Heart left ventricle (tissue), 13 donors: Measurements from ENCODE around the gene PRSS16.

Experiments
- POLR2A ChIP-seq, 2 donors: fragments of 450-650 bp; IDR thresholded peaks; one replicate each; pipeline ENCODE4 v1.6.1; 2017; ENCODE audit warnings: antibody characterized with exemption in 2 of 2, mild to moderate bottlenecking in 2 of 2, moderate library complexity in 2 of 2
- TF ChIP-seq, protein P1 (sequence below), 12 donors: fragments of 200-600 bp; sonication (generic) in 4 of 12; IDR thresholded peaks; one replicate each; pipeline versions ENCODE4 v1.5.0 to v1.8.0; 2018 to 2022; ENCODE audit warnings: antibody characterized with exemption in 12 of 12, mild to moderate bottlenecking in 5 of 12
- donor health status: ischemic (EF 13 %, LVEDD 7.1; RV severe dilation, severe dysfunction).
- donor health status: DM: no; HTN: yes; CAD: no.
- donor health status: DM: no; HTN: no; CAD: no.
- donor health status: ischemic (EF 25% LVEDD 6.9; RV normal size, moderate dysfunction).
- donor health status: ischemic (EF 25% LVEDD 5.7; RV mildly dilated, moderate dysfunction).
- donor health status: ischemic (EF 35%, LVEDD 5.7; RV mildly dilated, moderate dysfunction).
- donor health status: nonischemic (EF 11% LVEDD 7.7; RV severe dilation, severe dysfunction).
- donor health status: DM: yes; HTN: yes; CAD: no.
- donor health status: PGD.
- donor health status: ischemic (EF 29% LVEDD 5.4; RV normal size, mild dysfunction).
- donor health status: nonischemic (EF 23%, LVEDD 6.1; RV moderate dilation, normal function).

DNA sequence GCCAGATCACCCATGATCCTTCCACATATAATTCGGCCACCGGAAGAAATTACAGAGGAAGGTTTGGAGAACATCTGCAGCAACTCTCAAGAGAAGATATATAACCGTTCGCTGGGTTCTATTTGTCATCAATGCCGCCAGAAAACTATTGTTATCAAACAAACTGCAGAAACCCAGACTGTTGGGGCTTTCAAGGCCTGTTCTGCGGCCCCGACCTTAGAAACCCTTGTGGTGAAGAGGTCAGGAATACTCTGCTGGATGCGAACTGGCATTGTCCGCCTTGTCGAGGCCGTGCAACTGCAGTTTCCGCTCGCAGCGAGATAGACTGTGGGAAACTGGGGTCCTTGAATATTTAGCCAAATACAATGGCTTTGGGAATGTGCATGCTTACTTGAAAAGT is 21.3 kb downstream of the PRSS16 start:
- TF ChIP-seq, protein P1, sequence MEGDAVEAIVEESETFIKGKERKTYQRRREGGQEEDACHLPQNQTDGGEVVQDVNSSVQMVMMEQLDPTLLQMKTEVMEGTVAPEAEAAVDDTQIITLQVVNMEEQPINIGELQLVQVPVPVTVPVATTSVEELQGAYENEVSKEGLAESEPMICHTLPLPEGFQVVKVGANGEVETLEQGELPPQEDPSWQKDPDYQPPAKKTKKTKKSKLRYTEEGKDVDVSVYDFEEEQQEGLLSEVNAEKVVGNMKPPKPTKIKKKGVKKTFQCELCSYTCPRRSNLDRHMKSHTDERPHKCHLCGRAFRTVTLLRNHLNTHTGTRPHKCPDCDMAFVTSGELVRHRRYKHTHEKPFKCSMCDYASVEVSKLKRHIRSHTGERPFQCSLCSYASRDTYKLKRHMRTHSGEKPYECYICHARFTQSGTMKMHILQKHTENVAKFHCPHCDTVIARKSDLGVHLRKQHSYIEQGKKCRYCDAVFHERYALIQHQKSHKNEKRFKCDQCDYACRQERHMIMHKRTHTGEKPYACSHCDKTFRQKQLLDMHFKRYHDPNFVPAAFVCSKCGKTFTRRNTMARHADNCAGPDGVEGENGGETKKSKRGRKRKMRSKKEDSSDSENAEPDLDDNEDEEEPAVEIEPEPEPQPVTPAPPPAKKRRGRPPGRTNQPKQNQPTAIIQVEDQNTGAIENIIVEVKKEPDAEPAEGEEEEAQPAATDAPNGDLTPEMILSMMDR (IDR thresholded peaks at IDR 0.05) = no peak
- TF ChIP-seq POLR2A (IDR thresholded peaks at IDR 0.05) = no peak
